Measurements from ENCODE around the gene SLC37A1.

- no peak for TF ChIP-seq CTCF (conservative IDR thresholded peaks at IDR 0.05)
- TF ChIP-seq ZFX (IDR thresholded peaks at IDR 0.05) = no peak
Measured at GRCh38 chr21:42585881-42586280, 72.2 kb downstream of the SLC37A1 start.

All from C4-2B (cell line).